HG02981 (cell line): ENCODE data around the gene PRR33.
"Not testable (repeated sequence)": the region's sequence is repeated elsewhere in the genome, so short reads cannot be mapped to it uniquely, and the experiment has no call there.

Experiments
- ATAC-seq: cut with Tn5 transposase; IDR thresholded peaks from one replicate; pipeline ENCODE4 v1.9.1; 2021; ENCODE audit warnings: mild to moderate bottlenecking, moderate library complexity; ENCODE audit not compliant: unreplicated experiment

PRR33 gene

DNA sequence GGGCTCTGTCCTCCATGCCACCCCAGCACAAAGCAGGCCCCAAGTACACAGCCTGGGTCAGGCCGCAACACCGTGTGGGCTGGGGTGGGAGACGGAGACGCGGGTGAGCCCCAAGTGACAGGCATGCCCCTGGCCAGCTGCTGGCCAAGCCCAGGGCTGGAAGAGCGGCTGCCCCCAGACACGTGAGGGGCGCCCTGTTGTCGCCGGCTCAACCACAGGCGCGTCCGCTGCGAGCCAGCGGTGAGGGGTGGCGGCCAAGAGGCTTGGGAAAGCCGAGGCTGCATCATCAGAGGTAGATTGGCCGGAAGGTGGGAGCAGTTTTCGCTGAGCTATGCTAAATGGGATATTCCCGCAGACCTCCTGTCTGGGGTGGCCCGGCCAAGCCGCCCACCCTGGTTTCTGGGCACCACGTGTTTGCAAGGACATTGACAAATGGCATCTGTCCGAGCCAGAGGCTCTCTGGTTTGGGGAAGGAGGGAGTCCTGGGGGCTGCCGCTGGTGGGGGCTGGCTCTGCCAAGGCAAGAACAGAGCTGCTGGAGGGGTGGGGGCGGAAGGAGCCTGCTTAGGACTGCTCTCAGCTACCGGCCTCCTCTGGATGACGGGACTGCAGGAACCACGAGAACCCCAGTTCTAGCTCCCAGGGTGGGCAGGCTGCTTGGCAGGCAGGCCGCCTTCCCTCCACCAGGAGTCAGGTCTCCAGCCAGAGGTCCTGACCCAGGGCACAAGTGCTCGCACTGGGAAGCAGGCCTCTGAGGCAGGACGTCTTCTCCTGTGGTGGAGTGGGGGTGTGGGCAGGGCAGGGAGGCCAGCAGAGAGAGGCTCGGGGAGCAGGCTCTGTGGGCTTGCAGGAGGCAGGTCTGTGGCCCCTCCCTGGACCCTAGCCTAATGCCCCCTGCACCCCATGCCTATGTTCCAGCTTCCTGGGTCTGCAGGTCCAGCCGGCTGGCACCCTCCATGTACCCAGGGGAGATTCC, 552 bp downstream of the PRR33 start:
- no peak for ATAC-seq

GRCh38 chr11:1889941-1890855, 1.5 kb downstream of the PRR33 start:
- ATAC-seq: no peak

DNA sequence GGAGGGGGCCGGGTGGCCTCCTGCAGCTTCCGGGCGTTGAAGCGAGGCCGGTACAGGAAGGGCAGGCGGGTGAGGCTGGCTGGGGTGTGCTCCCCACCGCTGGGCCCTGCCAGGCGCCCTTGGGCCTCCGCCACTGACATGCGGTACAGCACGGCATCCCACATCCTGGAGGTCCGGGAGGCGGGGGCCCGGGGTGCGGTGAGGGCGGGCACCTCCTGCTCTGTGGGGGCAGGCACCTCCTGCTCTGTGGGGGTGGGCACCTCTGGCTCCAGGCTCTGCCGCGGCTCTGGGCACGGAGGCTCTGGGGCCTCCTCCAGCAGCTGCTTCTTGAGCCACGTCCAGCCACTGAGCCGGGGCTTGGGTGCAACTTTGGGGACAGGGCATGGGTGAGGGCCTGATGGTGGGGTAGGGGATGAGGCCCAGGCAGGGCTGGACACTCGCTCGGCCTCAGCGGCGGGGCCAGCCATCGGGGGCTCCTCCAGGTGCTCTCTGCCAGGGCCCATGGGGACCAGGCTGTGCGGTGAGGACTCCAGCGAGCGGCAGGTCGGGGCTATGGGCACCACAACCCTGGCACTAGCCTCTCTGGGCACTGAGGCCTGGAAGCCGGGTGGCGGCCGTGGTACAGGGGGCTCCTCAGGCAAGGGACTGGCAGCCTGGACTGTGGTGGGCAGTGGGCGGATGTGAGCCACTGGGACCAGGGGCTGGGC, 2.3 kb downstream of the PRR33 start:
- ATAC-seq: no peak

GRCh38 chr11:1888811-1889210, 2.9 kb downstream of the PRR33 start:
- no peak for ATAC-seq

DNA sequence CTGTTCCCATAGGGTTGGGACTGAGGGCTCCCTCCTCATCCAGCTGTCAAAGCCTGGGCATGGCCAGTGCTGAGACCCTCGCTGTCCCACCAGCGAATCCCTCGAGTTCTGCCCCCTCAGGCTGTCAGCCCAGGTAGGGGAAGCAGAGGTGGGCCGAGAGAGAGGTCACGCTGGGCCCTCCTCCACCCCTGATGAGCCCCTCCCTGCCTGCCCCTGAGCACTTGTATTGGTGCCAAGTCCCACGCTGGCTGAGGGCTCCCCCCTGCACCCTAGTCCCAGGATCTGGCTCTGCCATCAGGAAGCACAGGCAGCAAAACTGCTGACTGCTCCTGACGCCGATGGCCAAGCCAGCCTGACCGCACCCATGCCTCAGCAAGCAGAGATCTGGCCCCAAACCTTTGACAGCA, 3.3 kb downstream of the PRR33 start:
- ATAC-seq: no peak

DNA sequence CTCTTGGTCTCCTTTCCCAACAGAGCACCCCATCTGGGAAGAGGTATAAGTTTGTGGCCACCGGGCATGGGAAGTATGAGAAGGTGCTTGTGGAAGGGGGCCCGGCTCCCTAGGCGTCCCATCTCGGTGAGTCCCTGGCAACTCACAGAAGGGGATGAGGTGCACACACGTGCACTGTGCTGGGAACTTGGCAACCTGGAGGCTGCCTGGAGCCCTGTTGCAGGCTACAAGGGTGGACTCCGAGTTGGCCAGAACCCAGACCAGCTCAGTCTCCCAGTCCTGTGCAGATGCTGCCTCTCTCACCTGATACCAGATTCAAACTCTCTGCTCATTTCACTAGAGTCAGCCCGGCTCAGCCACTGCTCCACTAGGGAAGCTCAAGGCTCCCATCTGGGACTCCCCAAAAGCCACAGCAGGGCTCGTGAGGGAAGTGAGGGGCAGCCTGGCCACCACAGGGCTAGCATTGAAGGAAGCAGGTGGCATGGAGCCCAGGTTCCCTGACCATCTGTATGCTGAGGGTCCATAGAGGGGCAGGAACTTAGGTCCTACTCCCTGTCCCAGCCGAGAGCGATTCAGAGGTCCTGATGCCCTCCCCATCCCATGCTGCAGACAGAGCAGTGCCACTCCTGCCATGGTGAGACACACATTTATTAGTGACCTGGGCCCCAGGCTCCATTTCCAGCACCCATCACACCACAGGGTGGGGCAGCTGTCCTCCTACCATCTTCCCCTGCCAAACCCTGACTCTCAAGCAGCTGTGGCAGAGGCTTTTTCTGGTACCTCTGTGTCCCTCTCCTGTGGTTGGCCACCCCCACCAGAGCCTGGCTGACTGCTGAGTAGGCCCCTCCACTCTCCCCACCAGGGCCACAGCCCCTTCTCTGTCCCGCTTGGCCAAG, 4.0 kb downstream of the PRR33 start:
- ATAC-seq: no peak

- not testable (repeated sequence) for ATAC-seq
Measured at GRCh38 chr11:1886551-1886950, 5.1 kb downstream of the PRR33 start.

DNA sequence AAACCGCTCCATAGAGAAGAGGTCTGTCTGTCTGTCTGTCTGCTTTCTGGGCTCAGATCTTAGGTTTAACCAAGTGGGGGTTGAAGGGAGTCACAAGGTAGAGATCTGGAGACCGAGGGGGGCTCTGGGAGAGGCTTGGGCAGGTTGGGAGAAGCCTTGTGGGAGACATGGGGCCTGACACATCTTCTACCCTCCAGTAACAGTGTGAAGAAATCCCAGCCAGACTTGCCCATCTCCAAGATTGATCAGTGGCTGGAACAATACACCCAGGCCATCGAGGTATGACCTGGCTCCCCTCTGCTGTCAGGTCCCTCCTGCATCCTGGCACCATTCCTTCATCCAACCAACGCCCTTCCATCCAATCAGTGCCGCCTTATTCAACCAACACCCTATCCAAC, 7.4 kb downstream of the PRR33 start:
- ATAC-seq: no peak

GRCh38 chr11:1883346-1884302, 8.1 kb downstream of the PRR33 start:
- no peak for ATAC-seq

GRCh38 chr11:1882265-1883238, 9.1 kb downstream of the PRR33 start:
- ATAC-seq: peak; percentile 58

DNA sequence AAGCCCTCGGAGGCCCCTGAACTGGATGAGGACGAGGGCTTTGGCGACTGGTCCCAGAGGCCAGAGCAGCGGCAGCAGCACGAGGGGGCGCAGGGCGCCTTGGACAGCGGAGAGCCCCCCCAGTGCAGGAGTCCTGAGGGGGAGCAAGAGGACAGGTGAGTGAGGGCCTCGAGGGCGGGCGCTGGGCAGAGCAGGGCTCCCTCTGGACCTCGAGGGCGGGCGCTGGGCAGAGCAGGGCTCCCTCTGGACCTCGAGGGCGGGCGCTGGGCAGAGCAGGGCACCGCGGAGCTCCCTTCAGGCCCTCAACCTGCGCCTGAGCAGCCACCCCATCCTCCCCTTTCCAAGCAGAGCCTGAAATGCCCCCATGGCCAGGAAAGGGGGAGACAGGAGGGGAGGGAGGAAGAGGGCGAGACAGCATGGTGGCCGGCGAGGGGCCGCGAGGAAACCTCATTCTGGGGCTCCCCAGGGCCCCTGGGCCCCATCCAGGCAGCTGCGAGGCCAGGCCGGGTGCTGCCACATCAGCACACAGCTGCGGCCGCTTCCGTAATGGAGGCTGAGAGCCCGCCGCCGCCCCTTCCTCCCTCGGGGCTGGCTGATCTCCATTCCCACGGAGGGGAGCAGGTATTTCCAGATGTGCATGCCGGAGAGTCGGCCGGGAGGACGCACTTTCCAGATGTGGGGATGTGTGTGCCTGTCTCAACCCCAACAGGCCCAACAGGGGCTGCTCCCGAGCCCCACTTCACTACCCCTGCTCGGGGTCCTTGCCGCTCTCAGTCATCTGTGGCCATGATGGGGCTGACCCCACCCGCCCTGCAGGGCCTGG, 10.0 kb downstream of the PRR33 start:
- ATAC-seq: peak; percentile 18

DNA sequence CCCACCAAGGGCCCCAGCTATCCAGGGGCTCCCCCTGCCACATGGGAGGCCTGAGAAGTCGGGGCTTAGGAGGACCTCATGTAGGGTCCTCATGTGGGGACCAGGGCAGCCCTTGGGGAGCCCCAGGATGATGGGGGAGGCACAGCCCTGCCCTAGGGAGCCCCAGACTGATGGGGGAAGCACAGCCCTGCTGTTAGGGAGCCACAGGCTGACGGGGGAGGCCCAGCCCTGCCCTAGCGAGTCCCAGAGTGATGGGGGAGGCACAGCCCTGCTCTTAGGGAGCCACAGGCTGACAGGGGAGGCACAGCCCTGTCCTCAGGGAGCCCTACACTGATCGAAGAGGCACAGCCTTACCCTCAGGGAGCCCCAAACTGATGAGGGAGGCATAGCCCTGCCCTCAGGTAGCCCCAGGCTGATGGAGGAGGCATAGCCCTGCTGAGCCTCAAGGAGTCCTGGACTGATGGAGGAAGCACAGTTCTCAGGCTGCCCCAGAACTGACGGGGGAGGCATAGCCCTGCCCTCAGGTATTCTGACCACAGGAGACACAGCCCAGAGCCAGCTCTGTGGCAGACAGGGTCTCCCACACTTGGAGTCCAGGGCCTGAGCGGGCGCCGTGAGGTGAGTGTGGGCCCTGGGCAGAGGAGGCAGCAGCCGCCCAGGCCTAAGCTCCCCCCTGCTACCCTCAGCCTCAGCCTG, 10.8 kb downstream of the PRR33 start:
- no peak for ATAC-seq

GRCh38 chr11:1879941-1880720, 11.6 kb downstream of the PRR33 start:
- no peak for ATAC-seq

DNA sequence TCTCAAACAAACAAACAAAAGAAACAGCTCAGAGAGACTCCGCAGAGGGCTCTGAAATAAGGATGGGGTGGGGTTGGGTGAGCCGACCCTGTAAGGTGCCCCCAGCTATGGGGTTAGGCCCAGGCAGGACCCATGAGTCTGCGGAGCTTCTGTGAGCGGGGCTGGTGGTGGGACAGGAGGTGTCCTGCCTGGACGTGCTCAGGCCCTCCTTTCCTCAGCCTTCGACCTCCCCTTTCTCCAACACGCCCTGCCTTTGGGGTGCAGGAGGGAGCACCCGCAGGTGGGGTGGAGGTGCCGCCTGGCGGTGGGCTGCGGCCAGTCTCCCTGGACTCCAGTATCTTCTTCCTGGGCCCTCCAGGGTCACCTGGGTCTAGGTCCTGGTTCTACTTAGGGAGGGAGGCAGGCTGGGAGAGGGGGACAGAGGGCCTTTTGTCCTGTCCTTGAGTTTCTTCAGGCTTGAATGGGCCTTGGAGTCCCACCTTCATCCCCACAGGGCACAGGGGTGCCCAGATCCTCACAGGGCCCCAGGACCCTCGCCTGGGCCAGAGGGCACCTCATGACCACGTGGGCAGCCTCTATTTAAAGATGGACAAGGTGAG, 12.3 kb downstream of the PRR33 start:
- ATAC-seq: no peak
